ENCODE data around the gene BAHCC1.

The BAHCC1 gene

GRCh38 chr17:81376946-81377714 lies 18.1 kb upstream of the BAHCC1 start:
- no peaks in the 10 kb centered on the region for H4K20me1 ChIP-seq (ENCODE audit: insufficient read depth, low read length)
- H3K79me2 ChIP-seq (ENCODE audit: insufficient read depth, low read length) = no peaks in the 10 kb centered on the region
- no peaks in the 10 kb centered on the region for H3K9me2 ChIP-seq (ENCODE audit: low read depth, low read length)
- no peak overlapping the region for H3K4me2 ChIP-seq (ENCODE audit: low read length)
- TF ChIP-seq, protein P1, sequence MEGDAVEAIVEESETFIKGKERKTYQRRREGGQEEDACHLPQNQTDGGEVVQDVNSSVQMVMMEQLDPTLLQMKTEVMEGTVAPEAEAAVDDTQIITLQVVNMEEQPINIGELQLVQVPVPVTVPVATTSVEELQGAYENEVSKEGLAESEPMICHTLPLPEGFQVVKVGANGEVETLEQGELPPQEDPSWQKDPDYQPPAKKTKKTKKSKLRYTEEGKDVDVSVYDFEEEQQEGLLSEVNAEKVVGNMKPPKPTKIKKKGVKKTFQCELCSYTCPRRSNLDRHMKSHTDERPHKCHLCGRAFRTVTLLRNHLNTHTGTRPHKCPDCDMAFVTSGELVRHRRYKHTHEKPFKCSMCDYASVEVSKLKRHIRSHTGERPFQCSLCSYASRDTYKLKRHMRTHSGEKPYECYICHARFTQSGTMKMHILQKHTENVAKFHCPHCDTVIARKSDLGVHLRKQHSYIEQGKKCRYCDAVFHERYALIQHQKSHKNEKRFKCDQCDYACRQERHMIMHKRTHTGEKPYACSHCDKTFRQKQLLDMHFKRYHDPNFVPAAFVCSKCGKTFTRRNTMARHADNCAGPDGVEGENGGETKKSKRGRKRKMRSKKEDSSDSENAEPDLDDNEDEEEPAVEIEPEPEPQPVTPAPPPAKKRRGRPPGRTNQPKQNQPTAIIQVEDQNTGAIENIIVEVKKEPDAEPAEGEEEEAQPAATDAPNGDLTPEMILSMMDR (IDR thresholded peaks at IDR 0.05; ENCODE audit: low read length) = no peak
- no peak for TF ChIP-seq EZH2 (IDR thresholded peaks at IDR 0.05; ENCODE audit: borderline replicate concordance, low read length)
- H3K36me3 ChIP-seq (ENCODE audit: insufficient read depth, low read length) = no peaks in the 10 kb centered on the region
- no peaks in the 10 kb centered on the region for H3F3A ChIP-seq (ENCODE audit: insufficient read depth, low read length)
- peaks cover 13% of the 10 kb centered on the region for H3K27me3 ChIP-seq (ENCODE audit: insufficient read depth, low read length)
- H3K9ac ChIP-seq (ENCODE audit: low read length) = no peak overlapping the region
- no peak overlapping the region for H2AFZ ChIP-seq (ENCODE audit: low read length)
- no peak overlapping the region for H3K27ac ChIP-seq (ENCODE audit: low read depth, low read length, poor library complexity, severe bottlenecking)
- H3K4me3 ChIP-seq (ENCODE audit: low read depth, low read length, poor library complexity, severe bottlenecking) = no peak overlapping the region
- no peaks in the 10 kb centered on the region for H3K9me3 ChIP-seq (ENCODE audit: low read length)
- H3K4me1 ChIP-seq (ENCODE audit: insufficient read depth, low read length, severe bottlenecking) = no peaks in the 10 kb centered on the region

GRCh38 chr17:81378941-81379511 lies 16.2 kb upstream of the BAHCC1 start:
- H3K27ac ChIP-seq (ENCODE audit: low read depth, low read length, poor library complexity, severe bottlenecking) = no peak overlapping the region
- no peaks in the 10 kb centered on the region for H3F3A ChIP-seq (ENCODE audit: insufficient read depth, low read length)
- no peaks in the 10 kb centered on the region for H3K9me3 ChIP-seq (ENCODE audit: low read length)
- no peak for TF ChIP-seq EZH2 (IDR thresholded peaks at IDR 0.05; ENCODE audit: borderline replicate concordance, low read length)
- TF ChIP-seq, protein P1 (IDR thresholded peaks at IDR 0.05; ENCODE audit: low read length) = no peak
- H4K20me1 ChIP-seq (ENCODE audit: insufficient read depth, low read length) = no peaks in the 10 kb centered on the region
- H3K4me1 ChIP-seq (ENCODE audit: insufficient read depth, low read length, severe bottlenecking) = no peaks in the 10 kb centered on the region
- no peaks in the 10 kb centered on the region for H3K9me2 ChIP-seq (ENCODE audit: low read depth, low read length)
- peaks cover 12% of the 10 kb centered on the region; the same call in 1 of the 2 replicates for H3K27me3 ChIP-seq (ENCODE audit: insufficient read depth, low read length)
- no peaks in the 10 kb centered on the region for H3K79me2 ChIP-seq (ENCODE audit: insufficient read depth, low read length)
- H3K4me3 ChIP-seq (ENCODE audit: low read depth, low read length, poor library complexity, severe bottlenecking) = no peak overlapping the region
- H2AFZ ChIP-seq (ENCODE audit: low read length) = no peak overlapping the region
- no peak overlapping the region for H3K9ac ChIP-seq (ENCODE audit: low read length)
- H3K4me2 ChIP-seq (ENCODE audit: low read length) = no peak overlapping the region
- no peaks in the 10 kb centered on the region for H3K36me3 ChIP-seq (ENCODE audit: insufficient read depth, low read length)

DNA sequence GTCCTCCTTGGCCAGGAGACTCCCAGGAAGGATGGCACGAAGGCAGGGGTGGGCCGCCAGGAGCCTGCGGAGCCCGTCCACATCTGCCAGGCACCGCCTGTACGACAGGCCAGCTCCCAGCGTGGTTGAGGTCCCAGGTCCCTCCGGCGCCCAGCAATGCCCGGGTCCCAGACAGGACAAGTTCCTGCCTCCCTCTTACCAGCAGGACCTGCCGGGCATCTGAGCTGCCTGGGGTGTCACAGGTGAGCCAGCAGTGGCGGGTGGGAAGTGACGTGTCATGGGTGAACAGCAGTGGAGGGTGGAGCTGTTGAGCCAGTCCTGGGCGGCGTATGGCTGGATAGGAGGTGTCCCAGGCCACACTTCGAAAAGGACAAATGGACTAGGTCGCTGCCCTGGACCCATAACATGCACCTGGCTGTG lies 15.7 kb upstream of the BAHCC1 start:
- Histone ChIP-seq H3K4me3 (ENCODE audit: low read depth, low read length, poor library complexity, severe bottlenecking) (no peak overlapping the region), H3F3A (ENCODE audit: insufficient read depth, low read length) (no peaks in the 10 kb centered on the region), H3K9me3 (ENCODE audit: low read length) (no peaks in the 10 kb centered on the region), H3K4me1 (ENCODE audit: insufficient read depth, low read length, severe bottlenecking) (no peaks in the 10 kb centered on the region), H3K9me2 (ENCODE audit: low read depth, low read length) (no peaks in the 10 kb centered on the region), H2AFZ (ENCODE audit: low read length) (no peak overlapping the region), H3K4me2 (ENCODE audit: low read length) (no peak overlapping the region), H3K36me3 (ENCODE audit: insufficient read depth, low read length) (no peaks in the 10 kb centered on the region), H4K20me1 (ENCODE audit: insufficient read depth, low read length) (no peaks in the 10 kb centered on the region), H3K9ac (ENCODE audit: low read length) (no peak overlapping the region), H3K27me3 (ENCODE audit: insufficient read depth, low read length) (peaks cover 14% of the 10 kb centered on the region; the same call in 1 of the 2 replicates), H3K79me2 (ENCODE audit: insufficient read depth, low read length) (no peaks in the 10 kb centered on the region), H3K27ac (ENCODE audit: low read depth, low read length, poor library complexity, severe bottlenecking) (no peak overlapping the region)
- TF ChIP-seq EZH2 (IDR thresholded peaks at IDR 0.05; ENCODE audit: borderline replicate concordance, low read length) = no peak
- TF ChIP-seq, protein P1 (IDR thresholded peaks at IDR 0.05; ENCODE audit: low read length) = no peak

Data from OCI-LY1 (cell line).